NCI-H1930 (cell line): ENCODE results near the gene CPNE5.

Source experiments
- DNase-seq, 2 experiments: peaks; one replicate each; lab custom pipeline; 2025; lab: John Stamatoyannopoulos, UW

Gene CPNE5

GRCh38 chr6:36700071-36700812 is 139.0 kb downstream of the CPNE5 start:
- no peak for DNase-seq

GRCh38 chr6:36699348-36699747 is 139.9 kb downstream of the CPNE5 start:
- no peak for DNase-seq

GRCh38 chr6:36698871-36699271 is 140.4 kb downstream of the CPNE5 start:
- DNase-seq, result no peak

GRCh38 chr6:36698196-36698595 is 141.0 kb downstream of the CPNE5 start:
- DNase-seq, result no peak

GRCh38 chr6:36697481-36697903 is 141.8 kb downstream of the CPNE5 start, which contains the start of gene RAB44:
Gene RAB44 (plus strand): TSS chr6:36697826. CDS start chr6:36704236, 6,410 bp downstream.
- no peak for DNase-seq

GRCh38 chr6:36695414-36695813 is 143.8 kb downstream of the CPNE5 start:
- DNase-seq, result no peak

GRCh38 chr6:36694616-36695015 is 144.6 kb downstream of the CPNE5 start:
- no peak for DNase-seq

- DNase-seq, result no peak
Observed at GRCh38 chr6:36692861-36693702, 146.2 kb downstream of the CPNE5 start.

- no peak for DNase-seq
Observed at GRCh38 chr6:36692220-36692619, 147.0 kb downstream of the CPNE5 start.

GRCh38 chr6:36691612-36692011 is 147.6 kb downstream of the CPNE5 start:
- DNase-seq, result no peak

- DNase-seq, result no peak
Observed at GRCh38 chr6:36691011-36691410, 148.2 kb downstream of the CPNE5 start.
